Head of caudate nucleus (tissue), 42 donors: ENCODE results near the gene DYNC2I2.
A peak's percentile ranks its signal among the peaks of the same experiment; 100 is the strongest.

Experiments used
- DNase-seq, 42 donors: peaks; one replicate each; pipeline versions ENCODE4 v3.0.0 to v3.0.0-alpha.2; 2020 to 2021; ENCODE audit warnings: mixed read lengths in 7 of 42
- intact Hi-C: fragments of 100-400 bp; cut with DNase I; formaldehyde crosslinking; loops from one replicate; pipeline ENCODE4 v1.15.0; 2022

Gene DYNC2I2

DNA sequence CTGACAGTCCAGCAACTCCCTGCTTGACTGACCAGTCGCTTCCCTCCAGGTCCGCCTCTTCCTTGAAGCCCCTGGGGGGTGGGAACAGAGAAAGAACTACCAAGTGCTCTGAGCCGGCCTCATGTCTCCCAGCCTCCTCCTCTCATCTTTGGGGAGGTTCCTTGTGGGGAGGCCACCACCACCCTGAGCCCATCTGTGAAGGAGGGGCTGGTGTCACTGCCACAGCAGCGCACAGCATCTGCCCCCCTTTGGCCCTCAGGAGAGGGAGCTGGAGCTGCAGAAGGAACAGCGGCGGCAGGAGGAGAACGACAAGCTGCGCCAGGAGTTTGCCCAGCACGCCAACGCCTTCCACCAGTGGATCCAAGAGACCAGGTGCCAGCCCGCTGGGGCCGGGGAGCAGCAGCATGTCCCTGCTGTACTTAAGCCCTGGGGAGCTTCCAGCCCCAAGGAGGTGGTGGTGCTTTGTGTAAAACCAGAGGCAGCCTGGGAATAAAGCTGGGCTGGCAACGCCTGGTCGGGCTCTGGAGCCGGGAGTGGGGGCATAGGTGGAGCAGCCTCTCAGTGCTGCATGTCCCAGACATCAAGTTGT is 29.4 kb downstream of the DYNC2I2 start:
- intact Hi-C loops = no loop called here
- DNase-seq = peak in 16 of 42 donors; percentile 12 to 70 (median 46)

DNA sequence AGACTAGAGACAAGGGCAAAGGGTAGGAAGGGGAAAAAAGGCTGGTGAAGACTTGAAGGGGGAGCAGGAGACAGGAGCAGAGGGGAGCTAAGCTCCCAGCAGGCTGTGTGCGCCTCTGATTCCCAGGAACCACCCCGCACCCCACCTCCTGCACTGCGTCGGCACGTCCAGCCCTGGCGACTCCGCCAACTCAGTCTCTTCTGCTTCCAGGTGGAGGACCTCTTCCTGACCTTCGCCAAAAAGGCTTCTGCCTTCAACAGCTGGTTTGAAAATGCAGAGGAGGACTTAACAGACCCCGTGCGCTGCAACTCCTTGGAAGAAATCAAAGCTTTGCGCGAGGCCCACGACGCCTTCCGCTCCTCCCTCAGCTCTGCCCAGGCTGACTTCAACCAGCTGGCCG is 30.5 kb downstream of the DYNC2I2 start:
- intact Hi-C loops = no loop called here
- DNase-seq = peak in 1 of 42 donors; percentile 28

DNA sequence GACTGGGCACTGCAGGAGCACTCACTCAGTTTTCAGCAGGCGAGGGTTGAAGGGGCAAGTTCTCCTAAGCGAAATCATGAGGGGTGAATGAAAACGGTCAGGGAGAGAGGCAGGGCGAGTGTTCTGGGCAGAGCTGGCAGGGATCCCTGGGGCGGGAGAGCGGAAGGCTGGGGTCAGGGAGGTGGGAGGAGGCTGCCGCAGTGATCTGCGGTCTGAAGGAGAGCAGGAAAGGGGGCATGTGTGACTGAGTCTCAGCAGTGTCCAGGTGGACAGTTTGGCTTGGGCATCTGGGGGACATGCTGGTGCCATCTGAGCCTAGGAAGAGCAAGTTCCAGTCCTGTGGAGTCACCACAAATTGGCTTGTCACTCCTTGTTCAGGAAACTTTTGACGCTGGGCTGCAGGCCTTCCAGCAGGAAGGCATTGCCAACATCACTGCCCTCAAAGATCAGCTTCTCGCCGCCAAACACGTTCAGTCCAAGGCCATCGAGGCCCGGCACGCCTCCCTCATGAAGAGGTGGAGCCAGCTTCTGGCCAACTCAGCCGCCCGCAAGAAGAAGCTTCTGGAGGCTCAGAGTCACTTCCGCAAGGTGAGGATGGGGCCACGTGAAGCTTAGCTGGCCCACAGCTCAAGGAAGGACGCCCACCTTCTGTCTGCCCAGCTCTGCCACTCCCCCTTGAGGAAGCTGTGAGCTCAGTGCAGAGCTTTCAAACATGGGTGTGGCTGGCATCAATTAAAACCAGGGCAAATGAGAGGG is 31.1 kb downstream of the DYNC2I2 start:
- peak in 1 of 42 donors; percentile 29 for DNase-seq
- intact Hi-C loops = no loop called here

DNA sequence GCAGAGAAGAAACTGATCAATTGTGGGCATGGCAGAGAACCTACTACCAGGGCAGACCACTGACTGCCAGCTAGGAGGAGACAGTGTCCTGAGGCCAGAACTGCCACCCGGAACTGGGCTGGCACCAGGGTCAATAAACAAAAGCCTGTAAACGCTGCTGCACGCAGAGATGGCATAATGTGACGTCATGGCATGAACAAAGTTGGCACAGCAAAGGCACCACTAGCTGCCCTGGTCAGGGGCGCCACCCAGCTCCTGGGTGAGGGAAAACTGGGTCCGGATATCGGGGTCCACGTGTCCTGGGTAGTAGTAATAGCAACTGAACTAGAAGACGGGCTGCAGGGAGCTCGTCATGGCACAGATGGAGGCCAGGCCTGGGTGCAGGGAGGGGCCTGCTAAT is 32.1 kb downstream of the DYNC2I2 start:
- intact Hi-C loops = no loop called here
- no peak for DNase-seq

DNA sequence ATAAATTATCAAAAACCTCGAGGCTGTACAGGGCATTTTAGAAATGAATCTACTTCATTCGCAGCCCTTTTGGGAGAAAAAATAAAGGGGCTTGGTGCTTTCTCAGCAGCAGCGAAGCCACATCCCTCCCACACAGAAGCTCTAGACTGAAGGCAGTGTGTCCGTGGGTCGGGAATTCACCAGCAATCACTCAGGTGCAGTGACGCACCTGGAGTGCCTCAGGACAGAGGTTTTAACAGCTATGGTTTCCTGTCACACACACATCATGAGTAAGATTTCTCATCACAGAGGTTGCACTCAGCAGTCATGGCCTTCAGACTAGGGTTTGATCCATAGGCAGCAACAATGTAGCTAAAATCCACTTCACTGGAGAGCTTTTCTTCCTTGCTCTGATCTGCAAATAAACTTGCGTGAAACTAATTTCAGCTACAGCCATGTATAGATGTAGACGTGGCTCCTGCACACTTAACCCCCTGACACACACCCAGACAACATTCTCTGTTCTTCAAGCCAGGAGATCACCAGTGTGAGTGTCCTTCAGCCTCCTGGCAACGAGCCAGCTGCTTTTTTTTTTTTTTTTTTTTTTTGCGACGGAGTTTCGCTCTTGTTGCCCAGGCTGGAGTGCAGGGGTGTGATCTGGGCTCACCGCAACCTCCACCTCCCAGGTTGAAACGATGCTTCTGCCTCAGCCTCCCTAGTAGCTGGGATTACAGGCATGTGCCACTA is 34.8 kb downstream of the DYNC2I2 start:
- intact Hi-C loops = no loop called here
- DNase-seq = peak in 28 of 42 donors; percentile 31 to 77 (median 54)

DNA sequence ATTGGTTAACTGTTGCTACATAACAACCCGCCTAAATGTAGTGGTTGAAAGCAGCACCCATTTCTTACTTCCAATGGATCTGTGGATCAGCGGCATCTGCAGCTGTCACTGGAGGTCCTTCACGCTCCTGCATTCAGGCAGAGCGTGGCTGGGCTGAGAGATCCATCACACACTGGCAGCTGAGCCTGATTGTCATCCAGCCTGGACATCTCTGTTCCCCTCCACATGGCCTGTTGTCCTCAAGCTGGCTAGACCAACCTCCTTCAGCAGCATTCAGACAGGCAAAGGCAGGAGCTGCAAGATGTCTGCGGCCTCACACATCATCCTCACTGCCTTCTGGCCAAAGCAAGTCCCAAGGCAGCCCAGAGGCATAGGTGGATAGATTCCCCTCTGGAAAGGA is 36.9 kb downstream of the DYNC2I2 start:
- intact Hi-C loops = no loop called here
- no peak for DNase-seq

DNA sequence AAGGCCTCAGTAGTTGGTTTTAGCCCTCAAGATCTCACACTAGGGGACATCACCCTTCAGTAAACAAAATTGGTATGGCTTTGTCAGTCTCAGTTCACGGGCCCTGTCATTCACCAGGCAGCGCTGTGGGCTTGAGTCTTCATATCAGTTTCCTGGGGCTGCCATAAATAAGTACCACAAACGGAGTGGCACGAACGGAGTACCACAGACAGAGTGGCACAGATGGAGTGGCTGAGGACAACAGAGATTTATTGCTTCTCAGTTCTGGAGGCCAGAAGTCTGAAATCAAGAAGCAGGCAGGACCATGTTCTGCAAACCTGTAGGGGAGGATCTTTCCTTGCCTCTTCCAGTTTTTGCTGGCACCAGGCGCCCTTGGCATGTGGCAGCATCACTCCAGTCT is 37.5 kb downstream of the DYNC2I2 start:
- intact Hi-C loops = no loop called here
- DNase-seq = no peak

DNA sequence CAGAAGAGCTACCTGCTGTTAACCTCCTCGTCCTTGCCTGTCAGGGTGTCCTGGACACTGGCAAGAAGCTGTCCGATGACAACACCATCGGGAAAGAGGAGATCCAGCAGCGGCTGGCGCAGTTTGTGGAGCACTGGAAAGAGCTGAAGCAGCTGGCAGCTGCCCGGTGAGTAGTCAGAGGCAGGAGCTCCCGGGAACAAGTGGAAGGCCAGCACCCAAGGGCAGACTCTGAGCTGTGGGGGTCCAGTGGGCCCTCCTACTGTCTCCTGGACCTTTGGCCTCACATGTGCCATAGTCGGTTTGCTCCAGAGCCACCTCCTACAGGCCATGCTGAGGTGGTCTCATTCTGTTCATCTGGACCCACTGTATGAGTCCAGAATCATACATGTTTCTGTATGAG is 38.7 kb downstream of the DYNC2I2 start:
- DNase-seq = no peak
- intact Hi-C loops = no loop called here

DNA sequence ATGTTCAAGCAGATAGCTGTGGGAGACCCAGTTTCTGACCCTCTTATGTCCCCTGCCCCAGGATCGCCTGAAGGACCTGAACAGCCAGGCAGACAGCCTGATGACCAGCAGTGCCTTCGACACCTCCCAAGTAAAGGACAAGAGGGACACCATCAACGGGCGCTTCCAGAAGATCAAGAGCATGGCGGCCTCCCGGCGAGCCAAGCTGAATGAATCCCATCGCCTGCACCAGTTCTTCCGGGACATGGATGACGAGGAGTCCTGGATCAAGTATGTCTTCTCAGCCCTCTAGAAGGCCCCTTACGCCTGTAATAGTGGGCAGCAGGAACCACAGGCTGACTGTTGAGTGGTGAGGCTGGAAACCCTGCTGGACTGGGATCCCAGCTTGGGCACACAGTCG is 41.1 kb downstream of the DYNC2I2 start:
- no peak for DNase-seq
- intact Hi-C loops = no loop called here

DNA sequence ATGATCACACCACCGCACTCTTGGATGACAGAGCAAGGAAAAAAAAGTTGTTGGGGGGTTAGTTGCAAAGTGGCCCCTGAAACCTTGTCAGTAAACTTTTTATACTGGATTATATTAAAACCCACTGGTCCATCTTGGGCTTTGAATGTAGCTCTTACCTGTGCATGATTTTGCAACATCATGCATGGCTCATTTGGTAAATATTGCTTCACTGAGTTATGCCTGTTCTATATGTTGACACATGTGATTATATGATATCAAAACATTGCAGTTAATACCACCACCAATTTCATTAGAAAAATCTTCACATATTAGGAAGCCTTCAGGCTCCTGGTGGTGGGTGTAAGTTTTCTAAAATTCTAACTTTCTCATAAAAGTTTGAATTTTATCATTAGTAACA is 41.9 kb downstream of the DYNC2I2 start:
- DNase-seq = no peak
- intact Hi-C loops = no loop called here

DNA sequence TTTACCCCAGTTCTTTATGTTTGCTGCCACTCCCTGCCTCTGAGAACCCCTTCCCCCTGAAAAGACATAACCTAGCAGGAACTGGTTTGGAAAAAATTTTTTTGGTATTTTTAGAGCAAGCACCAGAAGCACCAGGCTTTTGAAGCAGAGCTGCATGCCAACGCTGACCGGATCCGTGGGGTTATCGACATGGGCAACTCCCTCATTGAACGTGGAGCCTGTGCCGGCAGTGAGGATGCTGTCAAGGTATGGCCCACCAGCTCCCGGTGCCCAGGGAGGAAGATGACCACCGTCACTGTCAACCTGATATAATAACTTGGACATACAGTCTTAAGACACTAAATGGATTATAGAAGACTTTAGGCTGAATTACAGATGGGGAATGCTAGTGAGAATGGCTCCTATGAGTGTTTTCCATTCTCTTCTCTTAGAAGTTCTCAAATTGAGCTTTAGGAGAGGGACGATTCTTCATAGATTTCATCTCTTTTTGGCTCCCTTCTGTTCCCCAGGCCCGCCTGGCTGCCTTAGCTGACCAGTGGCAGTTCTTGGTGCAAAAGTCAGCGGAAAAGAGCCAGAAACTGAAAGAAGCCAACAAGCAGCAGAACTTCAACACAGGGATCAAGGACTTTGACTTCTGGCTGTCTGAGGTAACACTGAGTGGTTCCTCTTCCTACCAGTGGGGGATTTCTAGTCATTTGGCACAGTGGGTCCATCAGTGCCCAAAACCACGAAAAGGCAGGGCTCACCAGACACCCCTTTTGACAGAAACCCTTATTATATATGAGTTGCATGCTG is 44.9 kb downstream of the DYNC2I2 start:
- intact Hi-C loops = no loop called here
- no peak for DNase-seq

DNA sequence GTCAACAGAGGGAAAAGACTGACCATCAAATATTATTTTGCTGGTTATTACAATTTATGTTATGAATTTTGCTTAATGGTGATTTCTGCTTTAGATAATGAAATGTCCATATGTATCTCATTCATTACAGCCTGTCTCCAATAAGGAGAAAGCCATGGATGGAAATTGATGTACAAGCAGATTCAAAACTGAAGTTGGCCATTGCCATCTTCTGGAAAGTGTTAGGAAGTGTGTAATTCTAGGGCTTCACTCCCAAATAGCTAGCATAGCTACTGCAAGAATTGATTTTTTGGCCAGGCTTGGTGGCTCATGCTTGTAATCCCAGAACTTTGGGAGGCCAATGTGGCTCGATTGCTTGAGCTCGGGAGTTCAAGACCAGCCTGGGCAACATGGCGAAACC is 45.8 kb downstream of the DYNC2I2 start:
- DNase-seq = no peak

DNA sequence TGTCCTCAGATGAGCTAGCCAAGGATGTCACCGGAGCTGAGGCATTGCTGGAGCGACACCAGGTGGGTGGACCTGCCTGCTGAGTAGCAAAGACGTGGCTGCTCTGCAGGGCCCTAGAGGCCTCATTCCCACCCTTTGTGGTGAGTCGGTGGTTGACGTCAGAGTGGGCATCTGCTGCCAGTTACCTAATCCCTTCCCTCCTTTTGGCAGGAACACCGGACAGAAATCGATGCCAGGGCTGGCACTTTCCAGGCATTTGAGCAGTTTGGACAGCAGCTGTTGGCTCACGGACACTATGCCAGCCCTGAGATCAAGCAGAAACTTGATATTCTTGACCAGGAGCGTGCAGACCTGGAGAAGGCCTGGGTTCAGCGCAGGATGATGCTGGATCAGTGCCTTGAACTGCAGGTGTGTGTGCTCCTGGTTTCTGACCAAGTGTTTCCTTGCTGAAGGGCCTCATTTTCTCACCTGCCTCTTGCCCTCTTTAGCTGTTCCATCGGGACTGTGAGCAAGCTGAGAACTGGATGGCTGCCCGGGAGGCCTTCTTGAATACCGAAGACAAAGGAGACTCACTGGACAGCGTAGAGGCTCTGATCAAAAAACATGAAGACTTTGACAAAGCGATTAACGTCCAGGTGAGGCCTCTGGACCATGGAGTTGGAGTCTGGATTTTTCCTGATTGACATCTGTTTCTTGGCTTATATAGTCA is 48.9 kb downstream of the DYNC2I2 start:
- intact Hi-C loops = no loop called here
- DNase-seq = peak; percentile 26 to 86 (median 68)

More for the DNA sequence above, 45.8 kb downstream of the DYNC2I2 start:
- intact Hi-C loops = no loop called here

DNA sequence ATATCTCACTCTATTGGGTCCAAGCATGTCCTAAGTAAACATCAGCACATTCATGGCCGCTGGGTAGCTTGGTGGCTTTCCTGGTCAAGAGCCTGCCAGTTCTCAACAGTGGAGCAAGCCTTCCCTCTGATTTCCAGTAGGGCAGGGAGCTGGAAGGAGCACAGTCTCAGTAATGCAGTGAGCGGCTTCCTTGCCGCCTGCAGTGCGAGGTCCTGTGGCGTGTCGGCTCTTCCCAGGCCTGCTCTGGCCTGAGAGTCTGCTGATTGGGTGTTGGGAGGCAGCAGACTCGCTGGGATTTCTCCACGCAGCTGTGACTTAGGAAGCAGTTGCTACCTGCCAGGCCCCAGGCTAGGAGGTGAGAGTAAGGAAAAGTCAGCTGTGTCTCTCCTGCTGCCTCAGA is 53.0 kb downstream of the DYNC2I2 start:
- DNase-seq = peak in 1 of 42 donors; percentile 48
- intact Hi-C loops = no loop called here

DNA sequence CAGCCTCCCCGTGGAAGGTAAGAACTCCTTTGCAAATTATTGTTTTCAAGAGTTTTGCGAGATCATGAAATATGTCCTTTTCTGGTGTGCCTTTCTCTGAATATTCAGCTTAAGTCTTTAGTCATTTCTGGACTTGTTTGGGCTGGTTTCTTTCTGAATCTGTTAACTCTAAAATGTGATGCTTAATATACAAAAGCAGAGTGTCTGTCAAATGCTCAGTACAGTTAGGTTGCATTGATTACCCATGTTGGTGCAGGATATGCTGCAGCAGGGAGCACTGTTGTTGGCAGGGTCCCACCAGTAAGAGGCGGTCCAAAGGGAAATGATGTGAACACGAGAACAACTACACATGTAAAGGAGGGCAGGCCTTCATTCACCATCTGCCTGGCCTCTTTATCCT is 56.5 kb downstream of the DYNC2I2 start:
- DNase-seq = no peak
- intact Hi-C loops = no loop called here

DNA sequence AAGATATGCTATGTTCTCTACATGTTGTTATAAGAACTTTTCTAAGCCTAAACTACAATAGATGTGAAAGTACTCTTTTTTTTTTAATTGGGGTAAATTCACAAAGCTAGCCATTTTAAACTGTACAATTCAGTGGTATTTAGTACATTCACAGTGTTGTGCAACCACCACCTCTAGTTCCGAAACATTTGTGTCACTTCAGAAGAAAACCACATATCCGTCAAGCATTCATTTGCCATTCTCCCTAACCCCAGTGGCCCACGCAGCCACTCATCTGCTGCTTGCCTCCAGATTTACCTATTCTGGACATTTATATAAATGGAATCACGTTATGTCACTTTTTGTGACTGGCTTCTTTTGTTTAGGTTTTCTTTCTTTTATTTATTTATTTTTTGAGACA is 61.2 kb downstream of the DYNC2I2 start:
- no peak for DNase-seq
- intact Hi-C loops = no loop called here

DNA sequence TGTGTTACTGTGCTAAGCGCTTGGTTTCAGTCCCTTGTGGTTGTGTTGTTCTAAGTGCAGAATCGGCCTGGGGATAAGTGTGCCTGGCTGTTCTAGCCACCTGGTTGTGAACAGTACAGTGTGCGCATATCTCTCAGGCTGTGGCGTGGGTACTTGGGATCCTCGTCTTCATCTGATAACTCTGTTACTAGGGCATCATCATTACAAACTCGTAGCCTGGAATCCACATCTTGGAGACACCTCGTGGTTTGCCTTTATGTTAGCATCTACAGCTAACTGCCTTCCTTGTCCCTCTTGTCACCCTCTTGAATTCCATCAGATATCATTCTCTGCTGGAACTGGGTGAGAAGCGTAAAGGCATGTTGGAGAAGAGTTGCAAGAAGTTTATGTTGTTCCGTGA is 62.8 kb downstream of the DYNC2I2 start:
- no peak for DNase-seq
- intact Hi-C loops = no loop called here

DNA sequence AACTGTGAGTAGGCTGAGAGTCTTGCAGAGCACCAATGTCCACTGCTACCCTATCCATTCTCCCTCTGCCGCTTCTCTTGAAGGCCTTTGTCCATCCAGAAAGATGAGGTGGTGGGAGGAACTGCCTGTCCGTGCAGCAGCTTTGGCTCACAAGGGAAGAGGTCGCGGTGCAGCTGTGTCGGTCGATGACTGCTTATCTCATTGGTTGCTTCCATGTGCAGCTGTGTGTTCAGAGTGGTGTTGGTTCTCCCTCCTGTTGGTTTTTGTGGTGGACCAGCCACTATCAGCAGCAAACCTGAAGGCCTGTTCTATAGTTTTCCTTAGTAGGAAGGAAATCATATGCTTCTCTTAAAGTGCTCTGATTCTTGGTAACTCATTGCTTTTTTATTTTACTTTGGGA is 63.6 kb downstream of the DYNC2I2 start:
- intact Hi-C loops = no loop called here
- DNase-seq = peak in 1 of 42 donors; percentile 46
